HCT116 (cell line): ENCODE results near the gene SLC22A8. TPM values are rescaled to one million over a fixed set of nuclear protein-coding genes. Genes with fewer than 3 reads are reported as not detected.

Source experiments
- ATAC-seq: fragments of 200-7000 bp; cut with Tn5 transposase; 2 replicates; pipeline ENCODE4 v1.9.1; 2020; ENCODE audit warnings: mild to moderate bottlenecking, moderate library complexity
- BruUV-seq: library from RNA; stranded (reverse); fragments of 400-500 nt; replicated peaks from 2 replicates; lab custom pipeline; 2021; lab: Mats Ljungman, UMichigan
- CTCF ChIA-PET: fragments of 300-600 bp; sonication (Branson Sonifier 250); formaldehyde crosslinking; loops from one replicate; lab custom pipeline; 2021; ENCODE audit warnings: antibody characterized with exemption; lab: Charles Lee
- POLR2A ChIA-PET: fragments of 300-600, 350-600 bp; sonication (Branson Sonifier 250); formaldehyde crosslinking; loops from one replicate; lab custom pipeline; 2021; ENCODE audit warnings: antibody characterized with exemption; lab: Charles Lee
- RAD21 ChIA-PET, 2 experiments: fragments of 300-600 bp; sonication (Branson Sonifier 250); formaldehyde crosslinking; loops; one replicate each; lab custom pipeline; 2023; ENCODE audit warnings: low total read pairs in 2 of 2; ENCODE audit not compliant: uncharacterized antibody in 2 of 2, unreplicated experiment in 2 of 2, low non-redundant PET in 1 of 2; lab: Charles Lee
- DNase-seq: peaks from one replicate; pipeline ENCODE4 v3.0.0-alpha.2; 2010; ENCODE audit warnings: low read depth, low spot score
- H2AFZ ChIP-seq: fragments of 200-600 bp; shearing (Covaris generic), sonication (generic); 2 replicates; pipeline ENCODE4 v1.6.1; 2017; ENCODE audit warnings: low read depth, mixed run types, mixed read lengths, antibody characterized with exemption, low read length; ENCODE audit not compliant: poor library complexity, severe bottlenecking
- H3K27ac ChIP-seq: 2 replicates; pipeline ENCODE4 v1.5.1; 2012; ENCODE audit warnings: low read depth, low read length
- H3K27me3 ChIP-seq: fragments of 200-600 bp; sonication (generic); 2 replicates; pipeline ENCODE4 v1.6.1; 2016; ENCODE audit warnings: mixed run types, low read length, mixed read lengths; ENCODE audit not compliant: insufficient read depth
- H3K36me3 ChIP-seq, 2 experiments: fragments of 200-500 bp in 1 of 2; fragments of 200-600 bp in 1 of 2; sonication (Bioruptor generic) in 1 of 2; sonication (generic) in 1 of 2; 2 replicates each; pipeline versions ENCODE4 v1.5.1 to v1.6.1; 2014 to 2016; ENCODE audit warnings: low read length in 2 of 2, inconsistent platforms in 1 of 2, mixed read lengths in 1 of 2, mixed run types in 1 of 2; ENCODE audit not compliant: insufficient read depth in 2 of 2, control insufficient read depth in 1 of 2
- H3K4me1 ChIP-seq, 2 experiments: fragments of 200-600 bp in 1 of 2; sonication (generic) in 1 of 2; 2 replicates each; pipeline versions ENCODE4 v1.5.1 to v1.6.1; 2012 to 2017; ENCODE audit warnings: low read length in 2 of 2, inconsistent platforms in 1 of 2, mild to moderate bottlenecking in 1 of 2, mixed read lengths in 1 of 2, mixed run types in 1 of 2, moderate library complexity in 1 of 2; ENCODE audit not compliant: insufficient read depth in 2 of 2, control insufficient read depth in 1 of 2
- H3K4me2 ChIP-seq: fragments of 200-600 bp; sonication (generic); 2 replicates; pipeline ENCODE4 v1.6.1; 2017; ENCODE audit warnings: mixed run types, low read length, mixed read lengths
- H3K4me3 ChIP-seq, 2 experiments: fragments of 200-600 bp in 1 of 2; sonication (generic) in 1 of 2; replicated peaks in 1 of 2; 2 replicates each; pipeline ENCODE4 v1.5.1; 2011 to 2016; ENCODE audit warnings: low read length in 2 of 2, control low read depth in 1 of 2, low read depth in 1 of 2, mild to moderate bottlenecking in 1 of 2, mixed read lengths in 1 of 2, mixed run types in 1 of 2
- H3K79me2 ChIP-seq: fragments of 200-600 bp; sonication (generic); 2 replicates; pipeline ENCODE4 v1.6.1; 2017; ENCODE audit warnings: mild to moderate bottlenecking, mixed run types, low read length, moderate library complexity, mixed read lengths; ENCODE audit not compliant: insufficient read depth
- H3K9ac ChIP-seq: fragments of 200-600 bp; sonication (generic); 2 replicates; pipeline ENCODE4 v1.6.1; 2016; ENCODE audit warnings: low read length, mixed read lengths
- H3K9me2 ChIP-seq: fragments of 200-600 bp; sonication (generic), shearing (Covaris generic); 2 replicates; pipeline ENCODE4 v1.6.1; 2017; ENCODE audit warnings: mixed run types, mild to moderate bottlenecking, moderate library complexity; ENCODE audit not compliant: insufficient read depth
- H3K9me3 ChIP-seq, 2 experiments: fragments of 200-500 bp in 1 of 2; fragments of 200-600 bp in 1 of 2; sonication (Bioruptor generic) in 1 of 2; sonication (generic) in 1 of 2; 2 replicates each; pipeline ENCODE4 v1.6.1; 2014 to 2017; ENCODE audit warnings: low read length in 2 of 2, mixed read lengths in 2 of 2, inconsistent platforms in 1 of 2, low read depth in 1 of 2, mild to moderate bottlenecking in 1 of 2, mixed run types in 1 of 2, moderate library complexity in 1 of 2; ENCODE audit not compliant: control insufficient read depth in 1 of 2, insufficient read depth in 1 of 2
- H4K20me1 ChIP-seq: fragments of 200-600 bp; sonication (generic), shearing (Covaris generic); 2 replicates; pipeline ENCODE4 v1.6.1; 2017; ENCODE audit warnings: mixed run types, mild to moderate bottlenecking, moderate library complexity; ENCODE audit not compliant: insufficient read depth
- EGR1 ChIP-seq: IDR thresholded peaks from 2 replicates; pipeline ENCODE4 v1.6.1; 2012; ENCODE audit warnings: low read depth
- ELF1 ChIP-seq: IDR thresholded peaks from 2 replicates; pipeline ENCODE4 v1.6.1; 2012; ENCODE audit warnings: low read depth, borderline replicate concordance
- EZH2 ChIP-seq: fragments of 200-600 bp; sonication (generic); IDR thresholded peaks from 2 replicates; pipeline ENCODE4 v1.6.1; 2017; ENCODE audit warnings: antibody characterized with exemption, mixed run types
- EZH2phosphoT487 ChIP-seq: fragments of 200-600 bp; IDR thresholded peaks from 2 replicates; pipeline ENCODE4 v1.6.1; 2018; ENCODE audit warnings: antibody characterized with exemption, borderline replicate concordance
- FOSL1 ChIP-seq: IDR thresholded peaks from 2 replicates; pipeline ENCODE4 v1.6.1; 2012; ENCODE audit warnings: low read depth
- JUND ChIP-seq: IDR thresholded peaks from 2 replicates; pipeline ENCODE4 v1.6.1; 2012
- SP1 ChIP-seq: IDR thresholded peaks from 2 replicates; pipeline ENCODE4 v1.6.1; 2012; ENCODE audit warnings: low read depth
- TCF7L2 ChIP-seq: IDR thresholded peaks from 2 replicates; pipeline ENCODE4 v1.7.0; 2011; ENCODE audit warnings: borderline replicate concordance, inconsistent platforms; ENCODE audit not compliant: insufficient read depth, insufficient read length; ENCODE audit errors: extremely low read depth
- intact Hi-C: fragments of 100-400 bp; cut with micrococcal nuclease; formaldehyde crosslinking; loops from 2 replicates; pipeline ENCODE4 v1.10.0; 2022
- total RNA-seq: library from RNA; stranded (reverse); gene quantifications from one replicate; pipeline ENCODE4 v1.2.1, GENCODE V29; 2021; ENCODE audit not compliant: unreplicated experiment
- TF ChIP-seq, protein P1 (sequence below): IDR thresholded peaks from 2 replicates; pipeline ENCODE4 v1.6.1; 2012
- TF ChIP-seq, protein P2 (sequence below): IDR thresholded peaks from 2 replicates; pipeline ENCODE4 v1.6.1; 2012
- TF ChIP-seq, protein P3 (sequence below): IDR thresholded peaks from 2 replicates; pipeline ENCODE4 v1.6.1; 2011; ENCODE audit warnings: mild to moderate bottlenecking, low read length, moderate library complexity; ENCODE audit not compliant: insufficient replicate concordance; ENCODE audit errors: extremely low read depth

SLC22A8 gene
- total RNA-seq, 1 experiment from 2014 or later, result not detected

DNA sequence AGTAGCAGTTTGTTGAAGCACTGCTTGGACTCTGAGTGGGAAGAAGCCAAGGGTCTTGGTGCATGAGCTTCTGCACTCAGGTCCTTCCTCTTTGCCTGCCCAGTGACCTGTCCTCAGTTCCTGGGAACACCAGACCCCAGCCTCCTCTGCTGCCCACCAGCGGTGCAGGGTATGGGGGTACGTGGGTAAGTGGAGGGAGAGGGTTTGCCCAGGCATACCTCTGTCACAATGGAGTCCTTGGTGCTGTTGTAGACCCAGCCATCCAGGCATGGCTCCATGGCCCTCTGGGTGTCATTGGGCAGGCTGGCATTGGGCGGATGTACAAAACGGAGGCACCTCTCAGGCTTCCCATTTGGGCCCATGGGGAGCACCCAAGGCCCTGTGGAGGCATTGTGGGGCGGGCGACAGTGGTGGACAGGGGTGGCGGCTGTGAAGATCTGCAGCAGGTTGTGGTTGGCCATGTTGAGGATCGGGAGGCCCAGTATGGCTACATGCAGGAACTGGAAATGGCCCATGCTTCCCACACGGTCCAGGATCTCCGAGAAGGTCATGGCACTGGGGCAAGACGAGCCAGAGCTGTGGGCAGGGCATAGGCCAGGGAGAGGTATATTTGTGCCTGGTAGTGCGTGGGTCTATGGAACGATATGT is 1.1 kb downstream of the SLC22A8 start:
- CTCF ChIA-PET, result no interaction called here
- no peak overlapping the region for H3K4me2 ChIP-seq
- RAD21 ChIA-PET, result no interaction called here

More for the DNA sequence above, 1.1 kb downstream of the SLC22A8 start:
- BruUV-seq, result no TSS peak
- no peaks in the 10 kb centered on the region for H3K27me3 ChIP-seq
- H3K9me3 ChIP-seq, result no peaks in the 10 kb centered on the region
- TF ChIP-seq, protein P1, sequence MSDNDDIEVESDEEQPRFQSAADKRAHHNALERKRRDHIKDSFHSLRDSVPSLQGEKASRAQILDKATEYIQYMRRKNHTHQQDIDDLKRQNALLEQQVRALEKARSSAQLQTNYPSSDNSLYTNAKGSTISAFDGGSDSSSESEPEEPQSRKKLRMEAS, result no peak
- no peak for TF ChIP-seq TCF7L2
- TF ChIP-seq, protein P2, sequence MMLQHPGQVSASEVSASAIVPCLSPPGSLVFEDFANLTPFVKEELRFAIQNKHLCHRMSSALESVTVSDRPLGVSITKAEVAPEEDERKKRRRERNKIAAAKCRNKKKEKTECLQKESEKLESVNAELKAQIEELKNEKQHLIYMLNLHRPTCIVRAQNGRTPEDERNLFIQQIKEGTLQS, result no peak
- TF ChIP-seq SP1, result no peak
- TF ChIP-seq, protein P3, sequence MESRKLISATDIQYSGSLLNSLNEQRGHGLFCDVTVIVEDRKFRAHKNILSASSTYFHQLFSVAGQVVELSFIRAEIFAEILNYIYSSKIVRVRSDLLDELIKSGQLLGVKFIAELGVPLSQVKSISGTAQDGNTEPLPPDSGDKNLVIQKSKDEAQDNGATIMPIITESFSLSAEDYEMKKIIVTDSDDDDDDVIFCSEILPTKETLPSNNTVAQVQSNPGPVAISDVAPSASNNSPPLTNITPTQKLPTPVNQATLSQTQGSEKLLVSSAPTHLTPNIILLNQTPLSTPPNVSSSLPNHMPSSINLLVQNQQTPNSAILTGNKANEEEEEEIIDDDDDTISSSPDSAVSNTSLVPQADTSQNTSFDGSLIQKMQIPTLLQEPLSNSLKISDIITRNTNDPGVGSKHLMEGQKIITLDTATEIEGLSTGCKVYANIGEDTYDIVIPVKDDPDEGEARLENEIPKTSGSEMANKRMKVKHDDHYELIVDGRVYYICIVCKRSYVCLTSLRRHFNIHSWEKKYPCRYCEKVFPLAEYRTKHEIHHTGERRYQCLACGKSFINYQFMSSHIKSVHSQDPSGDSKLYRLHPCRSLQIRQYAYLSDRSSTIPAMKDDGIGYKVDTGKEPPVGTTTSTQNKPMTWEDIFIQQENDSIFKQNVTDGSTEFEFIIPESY, result no peak
- no peak for TF ChIP-seq JUND
- TF ChIP-seq EZH2, result no peak
- no peak for TF ChIP-seq EGR1
- TF ChIP-seq ELF1, result no peak
- TF ChIP-seq FOSL1, result no peak
- no peak for TF ChIP-seq EZH2phosphoT487
- DNase-seq (no peak), ATAC-seq (no peak)
- H3K36me3 ChIP-seq, result no peaks in the 10 kb centered on the region
- no peaks in the 10 kb centered on the region for H3K9me2 ChIP-seq
- no peak overlapping the region for H3K4me3 ChIP-seq
- no peak overlapping the region for H2AFZ ChIP-seq
- intact Hi-C loops, result no loop called here
- no peak overlapping the region for H3K27ac ChIP-seq
- no peak overlapping the region for H3K9ac ChIP-seq
- H4K20me1 ChIP-seq, result no peaks in the 10 kb centered on the region
- H3K79me2 ChIP-seq, result no peaks in the 10 kb centered on the region
- POLR2A ChIA-PET, result no interaction called here
- H3K4me1 ChIP-seq, result peaks cover 6 to 9% of the 10 kb centered on the region in 2 experiments
